ENCODE data around the gene DYNC1I2. TPM values are rescaled to one million over a fixed set of nuclear protein-coding genes. Genes with fewer than 3 reads are reported as not detected.

Gene DYNC1I2
- total RNA-seq, 2 experiments from 2014 or later, result 54.2 to 55.8 TPM

DNA sequence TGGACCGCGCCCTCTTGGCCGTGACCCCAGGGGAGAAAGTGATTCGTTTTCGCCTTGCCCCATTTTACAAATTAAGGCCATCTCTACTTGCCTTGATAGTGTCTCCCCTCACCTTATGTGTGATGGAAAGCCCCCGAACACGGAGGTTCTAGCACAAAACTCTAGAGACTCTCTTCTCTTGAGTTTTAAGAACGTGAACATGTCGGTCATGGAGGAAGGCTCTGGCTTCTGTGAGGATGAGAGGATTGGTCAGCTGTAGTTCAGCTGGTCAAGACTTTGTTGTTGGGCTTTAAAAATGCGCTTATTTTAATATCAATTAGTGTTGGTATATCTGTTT is 828 bp downstream of the DYNC1I2 start:
- ChIA-PET CTCF (interaction anchor here (0.9 to 1.3 kb wide), 4 partner anchors 8 to 89 kb away, joined by 4 to 6 read pairs (median 4); no protein-coding TSS in a partner anchor), POLR2A (interaction anchor here (0.8 to 1.9 kb wide), 3 partner anchors 9 to 11 kb away, joined by 3 to 7 read pairs (median 4); no protein-coding TSS in a partner anchor)
- peak overlapping the region; percentile 85 for H3K27ac Mint-ChIP-seq
- H3K9me3 Mint-ChIP-seq, result no peaks in the 10 kb centered on the region
- peaks cover 20% of the 10 kb centered on the region for H3K4me1 Mint-ChIP-seq (ENCODE audit: low read depth)
- DNase-seq, result no peak
- H3K4me3 Mint-ChIP-seq, result peak overlapping the region; percentile 89
- no peaks in the 10 kb centered on the region for H3K27me3 Mint-ChIP-seq
- peaks cover 9% of the 10 kb centered on the region for H3K36me3 Mint-ChIP-seq
- intact Hi-C loops (cut with micrococcal nuclease), result loop anchor here (5.0 kb wide), 6 partner anchors 91 to 869 kb away; partner anchors contain the start of genes DCAF17, DLX2, METTL8 and PDK1

DNA sequence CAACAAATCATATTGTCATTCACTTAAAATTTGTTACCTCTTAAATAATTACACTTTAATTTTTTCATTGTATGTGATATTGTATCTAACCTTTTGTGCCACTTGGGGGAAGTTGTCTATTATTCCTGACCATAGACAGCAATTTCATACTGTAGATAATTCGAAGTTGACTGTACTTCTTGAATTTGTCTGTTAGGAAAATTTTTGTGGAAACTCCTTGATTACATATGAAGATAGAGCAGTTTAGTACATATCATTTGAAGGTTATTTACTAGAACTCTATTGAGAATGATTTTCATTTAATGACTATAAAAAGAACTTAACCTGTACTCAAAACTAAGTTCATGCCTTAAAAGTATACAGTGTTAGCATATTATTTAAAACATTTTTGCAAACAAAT is 5.1 kb downstream of the DYNC1I2 start:
- intact Hi-C loops (cut with micrococcal nuclease), result no loop called here
- peaks cover 18% of the 10 kb centered on the region for H3K4me1 Mint-ChIP-seq (ENCODE audit: low read depth)
- H3K9me3 Mint-ChIP-seq, result no peaks in the 10 kb centered on the region
- no peak overlapping the region for H3K4me3 Mint-ChIP-seq
- H3K36me3 Mint-ChIP-seq, result peaks cover 18% of the 10 kb centered on the region
- POLR2A ChIA-PET, result no interaction called here
- no peak overlapping the region for H3K27ac Mint-ChIP-seq
- no peaks in the 10 kb centered on the region for H3K27me3 Mint-ChIP-seq
- no peak for DNase-seq
- CTCF ChIA-PET, result interaction anchor here (1.0 to 3.6 kb wide), 3 partner anchors 12 to 435 kb away, joined by 4 to 17 read pairs (median 4); no protein-coding TSS in a partner anchor

DNA sequence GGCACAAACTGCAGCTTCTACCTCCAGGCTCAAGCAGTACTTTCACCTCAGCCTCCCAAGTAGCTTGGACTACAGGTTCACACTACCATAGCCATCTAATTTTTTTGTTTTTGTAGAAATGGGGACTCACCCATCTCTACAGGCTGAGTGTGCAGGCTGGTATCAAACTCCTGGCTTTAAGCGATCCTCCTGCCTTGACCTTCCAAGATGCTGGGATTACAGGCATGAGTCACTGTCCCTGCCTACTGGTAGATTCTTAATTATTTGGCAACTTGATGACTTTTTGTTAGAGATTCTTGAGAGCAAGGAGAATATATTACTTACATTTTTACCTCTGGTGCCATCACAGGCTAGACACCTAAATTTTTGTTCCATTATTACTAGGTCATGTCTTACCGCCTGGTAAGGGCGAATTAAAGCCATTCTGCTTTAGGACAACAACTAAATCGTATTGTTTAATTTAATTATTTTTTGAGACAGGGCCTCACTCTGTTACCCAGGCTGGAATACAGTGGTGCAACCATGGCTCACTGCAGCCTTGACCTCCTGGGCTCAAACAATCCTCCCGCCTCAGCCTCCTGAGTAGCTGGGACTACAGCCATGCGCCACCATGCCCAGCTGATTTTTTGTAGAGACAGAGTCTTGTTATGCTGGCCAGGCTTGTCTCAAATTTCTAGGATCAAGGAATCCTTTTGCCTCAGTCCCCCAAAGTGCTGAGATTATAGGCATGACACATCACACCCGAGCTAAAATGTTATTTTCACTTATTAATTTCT is 15.7 kb downstream of the DYNC1I2 start:
- Mint-ChIP-seq H3K4me3 (no peak overlapping the region), H3K4me1 (ENCODE audit: low read depth) (peaks cover 7% of the 10 kb centered on the region), H3K27me3 (no peaks in the 10 kb centered on the region), H3K36me3 (peaks cover 1% of the 10 kb centered on the region), H3K9me3 (no peaks in the 10 kb centered on the region), H3K27ac (no peak overlapping the region)
- ChIA-PET POLR2A (interaction anchor here (0.6 kb wide), 1 partner anchor 540 kb away, joined by 4 read pairs; no protein-coding TSS in a partner anchor), CTCF (interaction anchor here (0.6 to 11.4 kb wide), 13 partner anchors 10 to 758 kb away, joined by 3 to 116 read pairs (median 5); partner anchors contain the start of genes DLX1 and DLX2)
- intact Hi-C loops (cut with micrococcal nuclease), result loop anchor here (5.0 kb wide), 2 partner anchors 131 to 764 kb away; no protein-coding TSS in a partner anchor
- no peak for DNase-seq

DNA sequence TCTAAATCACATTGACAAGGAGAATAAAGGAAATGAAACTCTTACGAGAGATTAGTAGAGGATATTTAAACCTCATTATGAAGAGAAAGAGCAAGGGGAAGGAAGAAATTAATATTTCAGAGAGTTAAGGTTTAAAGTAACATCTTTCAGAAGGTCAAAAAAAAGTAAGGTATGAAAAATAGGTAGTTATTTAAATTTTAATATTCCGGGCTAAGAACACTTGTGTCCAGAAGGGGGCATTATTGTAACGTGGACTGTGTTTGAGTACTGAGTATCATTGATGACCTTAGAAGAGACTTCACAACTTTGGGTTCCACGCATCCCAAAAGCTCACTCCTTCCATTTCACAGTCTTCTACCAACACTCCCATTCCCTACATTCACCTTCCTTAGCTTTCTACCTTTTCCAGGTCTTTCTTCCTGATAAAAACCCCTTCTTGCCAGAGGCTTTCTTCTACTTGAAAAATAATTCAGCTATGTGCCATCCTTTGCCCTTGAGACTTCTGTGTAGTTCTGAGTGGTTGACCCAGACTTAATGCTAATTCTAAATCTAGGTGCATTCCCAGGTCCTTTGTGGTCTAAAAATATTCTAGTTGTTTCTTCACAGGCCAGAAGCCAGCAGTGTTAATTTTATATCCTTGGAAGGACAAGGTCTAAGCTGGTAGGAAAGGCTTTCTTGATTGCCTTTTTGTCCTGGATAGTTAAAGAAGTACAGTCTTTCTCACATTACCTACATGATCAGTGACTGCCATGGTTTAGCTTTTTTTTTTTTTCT is 16.5 kb downstream of the DYNC1I2 start:
- CTCF ChIA-PET, result interaction anchor here (0.6 to 11.4 kb wide), 21 partner anchors 8 to 775 kb away, joined by 3 to 116 read pairs (median 3); partner anchors contain the start of genes DLX1, DLX2 and GORASP2
- Mint-ChIP-seq H3K4me3 (no peak overlapping the region), H3K27ac (no peak overlapping the region), H3K36me3 (peaks cover 1% of the 10 kb centered on the region), H3K9me3 (no peaks in the 10 kb centered on the region), H3K4me1 (ENCODE audit: low read depth) (peaks cover 7% of the 10 kb centered on the region), H3K27me3 (no peaks in the 10 kb centered on the region)
- DNase-seq, result no peak
- intact Hi-C loops (cut with micrococcal nuclease), result loop anchor here (5.0 kb wide), 2 partner anchors 131 to 764 kb away; no protein-coding TSS in a partner anchor
- POLR2A ChIA-PET, result no interaction called here

DNA sequence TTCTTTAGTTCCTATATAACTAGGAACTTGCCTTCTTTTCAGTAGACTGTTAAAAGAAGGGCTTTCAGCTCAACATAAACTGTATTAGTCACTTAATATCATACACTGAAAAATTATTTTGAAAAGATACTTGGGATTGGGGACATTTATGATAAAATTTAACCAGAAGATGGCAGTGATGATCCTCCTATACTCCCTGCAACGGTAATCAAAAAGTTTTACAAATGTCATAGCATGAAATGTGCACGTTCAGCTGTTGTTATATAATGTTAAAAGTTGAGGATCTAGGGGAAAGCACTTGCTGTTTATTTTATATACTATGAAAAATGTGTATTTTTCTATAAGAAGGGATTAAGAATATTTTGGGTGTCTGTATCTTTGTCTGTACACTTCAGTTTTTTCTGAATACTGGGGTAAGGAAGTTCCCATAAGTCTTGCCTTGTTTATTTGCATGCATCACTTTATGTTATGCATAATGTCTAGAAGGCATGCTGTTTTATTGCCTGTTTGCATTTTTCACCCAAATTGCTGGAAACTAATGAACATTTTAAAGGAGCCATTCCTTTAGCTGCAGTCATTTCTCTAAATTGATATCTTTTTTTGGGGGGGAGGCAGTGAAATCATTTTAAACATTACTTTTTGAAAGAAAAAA is 19.0 kb downstream of the DYNC1I2 start:
- ChIA-PET CTCF (interaction anchor here (0.8 to 11.4 kb wide), 11 partner anchors 9 to 755 kb away, joined by 3 to 116 read pairs (median 5); partner anchors contain the start of genes DLX1 and DLX2), POLR2A (no interaction called here)
- no peaks in the 10 kb centered on the region for H3K27me3 Mint-ChIP-seq

GRCh38 chr2:171707752-171708151 is 20.5 kb downstream of the DYNC1I2 start:
- no peak for DNase-seq
- POLR2A ChIA-PET, result no interaction called here
- intact Hi-C loops (cut with micrococcal nuclease), result no loop called here
- CTCF ChIA-PET, result interaction anchor here (0.7 to 11.4 kb wide), 7 partner anchors 11 to 754 kb away, joined by 3 to 116 read pairs (median 4); partner anchors contain the start of gene DLX2
- H3K27me3 Mint-ChIP-seq, result no peaks in the 10 kb centered on the region
- H3K27ac Mint-ChIP-seq, result no peak overlapping the region
- peaks cover 14% of the 10 kb centered on the region for H3K4me1 Mint-ChIP-seq (ENCODE audit: low read depth)
- no peak overlapping the region for H3K4me3 Mint-ChIP-seq
- H3K36me3 Mint-ChIP-seq, result no peaks in the 10 kb centered on the region
- H3K9me3 Mint-ChIP-seq, result no peaks in the 10 kb centered on the region

More for the DNA sequence above, 19.0 kb downstream of the DYNC1I2 start:
- intact Hi-C loops (cut with micrococcal nuclease), result loop anchor here (1.0 kb wide), 1 partner anchor 397 kb away; no protein-coding TSS in a partner anchor
- peaks cover 7% of the 10 kb centered on the region for H3K4me1 Mint-ChIP-seq (ENCODE audit: low read depth)
- H3K9me3 Mint-ChIP-seq, result no peaks in the 10 kb centered on the region
- no peaks in the 10 kb centered on the region for H3K36me3 Mint-ChIP-seq
- H3K4me3 Mint-ChIP-seq, result no peak overlapping the region
- no peak for DNase-seq
- no peak overlapping the region for H3K27ac Mint-ChIP-seq

GRCh38 chr2:171709011-171709685 is 21.9 kb downstream of the DYNC1I2 start:
- CTCF ChIA-PET, result interaction anchor here (1.5 kb wide), 1 partner anchor 405 kb away, joined by 5 read pairs; no protein-coding TSS in a partner anchor
- Mint-ChIP-seq H3K4me1 (ENCODE audit: low read depth) (peaks cover 12% of the 10 kb centered on the region), H3K4me3 (no peak overlapping the region), H3K9me3 (no peaks in the 10 kb centered on the region), H3K27ac (no peak overlapping the region), H3K27me3 (no peaks in the 10 kb centered on the region), H3K36me3 (no peaks in the 10 kb centered on the region)
- POLR2A ChIA-PET, result no interaction called here
- DNase-seq, result no peak
- intact Hi-C loops (cut with micrococcal nuclease), result no loop called here

- Mint-ChIP-seq H3K4me3 (no peak overlapping the region), H3K9me3 (no peaks in the 10 kb centered on the region), H3K36me3 (peaks cover 6% of the 10 kb centered on the region), H3K4me1 (ENCODE audit: low read depth) (peaks cover 9% of the 10 kb centered on the region), H3K27ac (no peak overlapping the region), H3K27me3 (no peaks in the 10 kb centered on the region)
- CTCF ChIA-PET, result interaction anchor here (1.2 kb wide), 1 partner anchor 22 kb away, joined by 3 read pairs; no protein-coding TSS in a partner anchor
- intact Hi-C loops (cut with micrococcal nuclease), result no loop called here
- POLR2A ChIA-PET, result no interaction called here
- no peak for DNase-seq
These were observed 24.1 kb downstream of the DYNC1I2 start for GRCh38 chr2:171711351-171711750.

GRCh38 chr2:171712051-171712450 is 24.8 kb downstream of the DYNC1I2 start:
- POLR2A ChIA-PET, result no interaction called here
- H3K27me3 Mint-ChIP-seq, result no peaks in the 10 kb centered on the region
- intact Hi-C loops (cut with micrococcal nuclease), result no loop called here
- H3K9me3 Mint-ChIP-seq, result no peaks in the 10 kb centered on the region
- CTCF ChIA-PET, result interaction anchor here (1.3 kb wide), 1 partner anchor 416 kb away, joined by 5 read pairs; no protein-coding TSS in a partner anchor
- no peak overlapping the region for H3K4me3 Mint-ChIP-seq
- H3K4me1 Mint-ChIP-seq (ENCODE audit: low read depth), result peaks cover 7% of the 10 kb centered on the region
- H3K27ac Mint-ChIP-seq, result no peak overlapping the region
- H3K36me3 Mint-ChIP-seq, result peaks cover 6% of the 10 kb centered on the region
- no peak for DNase-seq

DNA sequence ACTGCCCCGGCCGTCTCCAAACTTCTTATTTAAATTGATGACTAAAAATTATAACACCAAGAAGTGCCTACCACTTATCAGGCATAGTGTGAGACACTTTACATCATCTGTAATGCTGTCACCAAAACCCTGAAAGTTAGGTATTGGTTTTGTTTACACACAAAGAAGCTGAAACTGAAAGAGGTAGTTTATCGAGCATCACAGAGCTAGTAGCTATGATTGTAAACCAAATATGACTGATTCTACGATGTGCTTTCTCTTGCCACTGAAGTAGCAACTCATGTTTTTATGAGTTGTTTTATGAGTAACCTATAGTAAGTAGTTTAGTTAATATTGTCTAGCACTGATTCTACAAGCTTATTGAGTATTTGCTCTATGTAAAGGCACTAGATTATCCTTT is 31.5 kb downstream of the DYNC1I2 start:
- Mint-ChIP-seq H3K27ac (no peak overlapping the region), H3K36me3 (peaks cover 22% of the 10 kb centered on the region), H3K4me1 (ENCODE audit: low read depth) (peaks cover 3% of the 10 kb centered on the region), H3K4me3 (no peak overlapping the region), H3K9me3 (no peaks in the 10 kb centered on the region), H3K27me3 (no peaks in the 10 kb centered on the region)
- no peak for DNase-seq
- ChIA-PET POLR2A (no interaction called here), CTCF (interaction anchor here (1.0 kb wide), 1 partner anchor 11 kb away, joined by 4 read pairs; no protein-coding TSS in a partner anchor)
- intact Hi-C loops (cut with micrococcal nuclease), result no loop called here

- peaks cover 3% of the 10 kb centered on the region for H3K4me1 Mint-ChIP-seq (ENCODE audit: low read depth)
- POLR2A ChIA-PET, result no interaction called here
- intact Hi-C loops (cut with micrococcal nuclease), result no loop called here
These were observed 32.4 kb downstream of the DYNC1I2 start for GRCh38 chr2:171719660-171720059.

More at GRCh38 chr2:171719660-171720059, 32.4 kb downstream of the DYNC1I2 start:
- H3K9me3 Mint-ChIP-seq, result no peaks in the 10 kb centered on the region
- H3K4me3 Mint-ChIP-seq, result no peak overlapping the region
- H3K36me3 Mint-ChIP-seq, result peaks cover 25% of the 10 kb centered on the region
- no peak overlapping the region for H3K27ac Mint-ChIP-seq
- DNase-seq, result no peak
- H3K27me3 Mint-ChIP-seq, result no peaks in the 10 kb centered on the region
- CTCF ChIA-PET, result no interaction called here

Data from activated CD4-positive, alpha-beta memory T cell treated with anti-CD3 and anti-CD28 coated beads for 36 hours (primary cell).